ENCODE data around the gene SMARCD1. TPM values are rescaled to one million over a fixed set of nuclear protein-coding genes. Genes with fewer than 3 reads are reported as not detected.

Gene SMARCD1
- total and polyA plus RNA-seq, 9 of the 15 experiments (the other 6 are each of a cell fraction or from before 2014, with no cell fraction given): 0.86 to 91.7 (median 48.0) TPM

- DNase-seq (ENCODE audit: extremely low read depth in 1 of 4, low spot score in 3 of 4) (peak; percentile 96 to 99 (median 99)), FAIRE-seq (peak; percentile 65), ATAC-seq (peak; percentile 93)
- ChIA-PET CTCF (ENCODE audit: low intra/inter-chr PET ratio) (no interaction called here), POLR2A (interaction anchor here (0.7 to 2.0 kb wide), 8 partner anchors 9 to 82 kb away, joined by 3 to 14 read pairs (median 4); no protein-coding TSS in a partner anchor)
- H2AFZ ChIP-seq (ENCODE audit: low read depth, low read length): peak overlapping the region; percentile 84
- peaks cover 34 to 40% of the 10 kb centered on the region in 2 experiments for H3K4me1 ChIP-seq (replicated peaks in 1 of 2; ENCODE audit: control insufficient read depth in 2 of 2, insufficient read depth in 2 of 2, low read length in 2 of 2)
- H3K4me3 ChIP-seq: peak overlapping the region; percentile 14; the same call in 1 of the 2 replicates
- H3K9me3 ChIP-seq (replicated peaks; ENCODE audit: control insufficient read depth, insufficient read depth, low read depth, low read length): no peaks in the 10 kb centered on the region
- peaks cover 3 to 21% of the 10 kb centered on the region in 2 experiments; a peak in 2 of 5 replicates for H3K27me3 ChIP-seq (ENCODE audit: control insufficient read depth in 2 of 2, insufficient read depth in 2 of 2, low read length in 2 of 2)
- no peaks in the 10 kb centered on the region for H3K36me3 ChIP-seq (ENCODE audit: control insufficient read depth, insufficient read depth, low read length)
- in situ Hi-C loops (cut with MboI) (no loop called here), intact Hi-C loops (cut with micrococcal nuclease) (loop anchor here (1.0 to 5.0 kb wide), 2 partner anchors 11 to 183 kb away; no protein-coding TSS in a partner anchor)
- H3K9me1 ChIP-seq (ENCODE audit: control insufficient read depth, insufficient read depth, low read length): no peaks in the 10 kb centered on the region
- WGBS (ENCODE audit: insufficient coverage, low coverage, missing lambda C conversion rate): 5% methylated on average over 30 of the region's 37 CpGs
- peak overlapping the region; percentile 42; the same call in 2 of the 3 replicates for H3K27ac ChIP-seq (ENCODE audit: extremely low read depth, low read depth, low read length)
- peak overlapping the region; percentile 34 to 89; a peak in 3 of 4 replicates for H3K9ac ChIP-seq (ENCODE audit: insufficient read depth in 1 of 2, low read depth in 2 of 2, low read length in 2 of 2)
- no peaks in the 10 kb centered on the region for H3K79me2 ChIP-seq (ENCODE audit: control insufficient read depth, insufficient read depth, low read length)
- no TSS peak for BruUV-seq (replicated peaks)
- H4K20me1 ChIP-seq (replicated peaks; ENCODE audit: control insufficient read depth, insufficient read depth, low read length): peaks cover 12% of the 10 kb centered on the region
- H3K4me2 ChIP-seq (ENCODE audit: insufficient read depth, low read length): peak overlapping the region; percentile 66
- TF ChIP-seq HDAC3 (IDR thresholded peaks at IDR 0.05; ENCODE audit: borderline replicate concordance, partially characterized antibody) (no peak), ZNF589 (CRISPR knock-in tag; IDR thresholded peaks at IDR 0.05; ENCODE audit: low read depth) (peak; percentile 97), OTX1 (CRISPR knock-in tag; IDR thresholded peaks at IDR 0.05) (0 out of 2 replicates have a peak, but pooled peaks have one; percentile 3), TGIF2 (CRISPR knock-in tag; IDR thresholded peaks at IDR 0.05) (no peak), ELK1 (CRISPR knock-in tag; IDR thresholded peaks at IDR 0.05) (no peak), PHTF2 (CRISPR knock-in tag; IDR thresholded peaks at IDR 0.05) (no peak), CBFA2T3 (IDR thresholded peaks at IDR 0.05) (peak; percentile 99), USF1 (CRISPR knock-in tag; IDR thresholded peaks at IDR 0.05) (no peak), MAFK (IDR thresholded peaks at IDR 0.05; ENCODE audit: low read length) (no peak), TCFL5 (CRISPR knock-in tag; conservative IDR thresholded peaks at IDR 0.05) (peak; percentile 75; the same call in 1 of the 2 replicates), ZNF143 (CRISPR knock-in tag; IDR thresholded peaks at IDR 0.05) (no peak), GMEB1 (CRISPR knock-in tag; IDR thresholded peaks at IDR 0.05) (0 out of 2 replicates have a peak, but pooled peaks have one; percentile 31), CEBPB (tag; IDR thresholded peaks at IDR 0.05) (peak; percentile 88), ZNF644 (tag; IDR thresholded peaks at IDR 0.05; ENCODE audit: low read depth) (peak; percentile 97), ZFPM2 (CRISPR knock-in tag; IDR thresholded peaks at IDR 0.05) (no peak)
- TF ChIP-seq, protein P1, sequence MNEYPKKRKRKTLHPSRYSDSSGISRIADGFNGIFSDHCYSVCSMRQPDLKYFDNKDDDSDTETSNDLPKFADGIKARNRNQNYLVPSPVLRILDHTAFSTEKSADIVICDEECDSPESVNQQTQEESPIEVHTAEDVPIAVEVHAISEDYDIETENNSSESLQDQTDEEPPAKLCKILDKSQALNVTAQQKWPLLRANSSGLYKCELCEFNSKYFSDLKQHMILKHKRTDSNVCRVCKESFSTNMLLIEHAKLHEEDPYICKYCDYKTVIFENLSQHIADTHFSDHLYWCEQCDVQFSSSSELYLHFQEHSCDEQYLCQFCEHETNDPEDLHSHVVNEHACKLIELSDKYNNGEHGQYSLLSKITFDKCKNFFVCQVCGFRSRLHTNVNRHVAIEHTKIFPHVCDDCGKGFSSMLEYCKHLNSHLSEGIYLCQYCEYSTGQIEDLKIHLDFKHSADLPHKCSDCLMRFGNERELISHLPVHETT (CRISPR knock-in tag; conservative IDR thresholded peaks at IDR 0.05 in 1 of 2, IDR thresholded peaks at IDR 0.05 in 1 of 2): peak in 1 of 2 experiments; percentile 93; a peak in 2 of 4 replicates
Observed at GRCh38 chr12:50050410-50051098, 34.6 kb upstream of the SMARCD1 start.

Data from K562 (cell line).